ENCODE results near the gene TXK.

The TXK gene

GRCh38 chr4:48051078-48051477, 83.0 kb downstream of the TXK start:
- no peak for DNase-seq (ENCODE audit: low read depth)

GRCh38 chr4:48049483-48049882, 84.6 kb downstream of the TXK start:
- no peak for DNase-seq (ENCODE audit: low read depth)

GRCh38 chr4:48047896-48048295, 86.2 kb downstream of the TXK start:
- DNase-seq (ENCODE audit: low read depth): no peak

- DNase-seq (ENCODE audit: low read depth): no peak
These were observed 86.6 kb downstream of the TXK start for GRCh38 chr4:48047421-48047844.

GRCh38 chr4:48046059-48046458, 88.0 kb downstream of the TXK start:
- no peak for DNase-seq (ENCODE audit: low read depth)

- DNase-seq (ENCODE audit: low read depth): no peak
These were observed 89.8 kb downstream of the TXK start for GRCh38 chr4:48044298-48044697.

- DNase-seq (ENCODE audit: low read depth): no peak
These were observed 90.5 kb downstream of the TXK start for GRCh38 chr4:48043504-48043903.

- DNase-seq (ENCODE audit: low read depth): no peak
These were observed 91.0 kb downstream of the TXK start for GRCh38 chr4:48042979-48043461.

GRCh38 chr4:48041535-48042137, 92.4 kb downstream of the TXK start:
- DNase-seq (ENCODE audit: low read depth): no peak

GRCh38 chr4:48039561-48039960, 94.5 kb downstream of the TXK start:
- no peak for DNase-seq (ENCODE audit: low read depth)

- no peak for DNase-seq (ENCODE audit: low read depth)
These were observed 95.4 kb downstream of the TXK start for GRCh38 chr4:48038666-48039065.

GRCh38 chr4:48037117-48037462, 97.0 kb downstream of the TXK start:
- no peak for DNase-seq (ENCODE audit: low read depth)

GRCh38 chr4:48035952-48036351, 98.1 kb downstream of the TXK start:
- DNase-seq (ENCODE audit: low read depth): no peak

GRCh38 chr4:48033825-48034413, 100.1 kb downstream of the TXK start:
- DNase-seq (ENCODE audit: low read depth): no peak

- DNase-seq (ENCODE audit: low read depth): no peak
These were observed 100.6 kb downstream of the TXK start for GRCh38 chr4:48033412-48033811.

GRCh38 chr4:48032721-48033120, 101.3 kb downstream of the TXK start:
- DNase-seq (ENCODE audit: low read depth): no peak

GRCh38 chr4:48031802-48032525, 102.1 kb downstream of the TXK start:
- DNase-seq (ENCODE audit: low read depth): peak; percentile 43

- no peak for DNase-seq (ENCODE audit: low read depth)
These were observed 103.6 kb downstream of the TXK start for GRCh38 chr4:48030470-48030869.

GRCh38 chr4:48028696-48029095, 105.4 kb downstream of the TXK start:
- no peak for DNase-seq (ENCODE audit: low read depth)

GRCh38 chr4:48027653-48028052, 106.4 kb downstream of the TXK start:
- no peak for DNase-seq (ENCODE audit: low read depth)

- DNase-seq (ENCODE audit: low read depth): no peak
These were observed 109.0 kb downstream of the TXK start for GRCh38 chr4:48025005-48025404.

- DNase-seq (ENCODE audit: low read depth): no peak
These were observed 109.5 kb downstream of the TXK start for GRCh38 chr4:48024522-48024921.

GRCh38 chr4:48022192-48022799, 111.8 kb downstream of the TXK start:
- DNase-seq (ENCODE audit: low read depth): no peak

Data from non-pigmented ciliary epithelial cell (primary cell).